T-helper 17 cell (primary cell): ENCODE measurements around the gene MAGEB10. TPM values are rescaled to one million over a fixed set of nuclear protein-coding genes. Genes with fewer than 3 reads are reported as not detected.
"Not testable (repeated sequence)": the region's sequence is repeated elsewhere in the genome, so short reads cannot be mapped to it uniquely, and the experiment has no call there.

Experiments
- ATAC-seq: fragments of 150-1000 bp; cut with Tn5 transposase; 2 replicates; pipeline ENCODE4 v1.10.0; 2021; ENCODE audit warnings: mild to moderate bottlenecking, moderate library complexity
- DNase-seq, 3 donors: peaks; one replicate each; pipeline versions ENCODE4 v3.0.0 to v3.0.0-alpha.2; 2020 to 2021
- H3K9me3 ChIP-seq: one replicate; pipeline ENCODE4 v1.7.0; 2013; ENCODE audit warnings: low read length, mild to moderate bottlenecking; ENCODE audit not compliant: control insufficient read depth, poor library complexity, severe bottlenecking
- H3K27ac Mint-ChIP-seq: one replicate; pipeline ENCODE4 v1.8.0; 2022; ENCODE audit warnings: mild to moderate bottlenecking, moderate library complexity, mixed read lengths
- H3K27me3 Mint-ChIP-seq: one replicate; pipeline ENCODE4 v1.8.0; 2022; ENCODE audit warnings: mixed read lengths
- H3K36me3 Mint-ChIP-seq: one replicate; pipeline ENCODE4 v1.8.0; 2022; ENCODE audit warnings: low read depth, mixed read lengths
- H3K4me1 Mint-ChIP-seq: one replicate; pipeline ENCODE4 v1.8.0; 2022; ENCODE audit warnings: mild to moderate bottlenecking, mixed read lengths
- H3K4me3 Mint-ChIP-seq: one replicate; pipeline ENCODE4 v1.8.0; 2022; ENCODE audit warnings: mild to moderate bottlenecking, moderate library complexity, mixed read lengths
- total RNA-seq, 4 donors: library from RNA in 2 of 4; stranded (reverse) in 2 of 4; gene quantifications; one replicate each; pipeline ENCODE4 v1.2.3 and lab custom pipeline; 2022 to 2026

Gene MAGEB10, protein sequence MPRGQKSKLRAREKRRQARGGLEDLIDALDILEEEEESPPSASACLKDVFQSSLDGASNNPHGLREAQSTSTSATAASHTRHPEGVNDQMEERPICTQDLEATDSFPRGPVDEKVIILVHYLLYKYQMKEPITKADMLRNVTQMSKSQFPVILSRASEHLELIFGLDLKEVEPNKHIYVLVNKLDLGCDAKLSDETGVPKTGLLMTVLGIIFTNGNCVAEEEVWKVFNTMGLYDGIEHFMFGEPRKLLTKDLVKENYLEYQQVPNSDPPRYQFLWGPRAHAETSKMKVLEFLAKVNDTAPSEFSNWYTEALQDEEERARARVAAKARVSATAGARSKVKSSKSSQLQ
- total RNA-seq, result not detected
- 0 reads per million in 2 donors for total RNA-seq (lab: John Stamatoyannopoulos, UW)

DNA sequence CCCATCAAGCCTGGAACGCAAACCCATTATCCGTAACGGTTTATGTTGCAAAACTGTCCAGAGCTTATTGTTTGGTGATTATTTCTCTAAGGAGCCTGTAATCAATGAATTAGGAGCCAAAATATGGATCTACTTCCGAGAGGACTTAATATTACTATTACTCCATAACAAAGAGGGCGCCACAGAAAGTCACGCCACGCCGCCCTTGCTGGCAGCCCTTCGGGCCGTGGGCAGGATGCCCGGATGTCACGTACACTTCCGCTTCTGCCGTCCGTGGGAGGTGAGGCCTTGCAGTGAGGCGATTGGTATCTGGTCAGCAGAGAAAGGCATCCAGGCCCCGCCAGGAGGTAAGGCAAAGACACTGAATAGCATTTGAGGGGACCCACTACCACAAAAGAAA is at the start of gene MAGEB10:
Gene MAGEB10 (plus strand): TSS at position 301 of the 400 bp plus-strand sequence. CDS start 13,317 bp downstream, outside the sequence.
- H3K36me3 Mint-ChIP-seq, result no peaks in the 10 kb centered on the region
- no peaks in the 10 kb centered on the region for H3K9me3 ChIP-seq
- no peaks in the 10 kb centered on the region for H3K27me3 Mint-ChIP-seq
- ATAC-seq (no peak), DNase-seq (no peak)
- H3K27ac Mint-ChIP-seq, result no peak within 1 kb of the TSS
- H3K4me3 Mint-ChIP-seq, result no peak within 1 kb of the TSS
- H3K4me1 Mint-ChIP-seq, result no peaks in the 10 kb centered on the region

DNA sequence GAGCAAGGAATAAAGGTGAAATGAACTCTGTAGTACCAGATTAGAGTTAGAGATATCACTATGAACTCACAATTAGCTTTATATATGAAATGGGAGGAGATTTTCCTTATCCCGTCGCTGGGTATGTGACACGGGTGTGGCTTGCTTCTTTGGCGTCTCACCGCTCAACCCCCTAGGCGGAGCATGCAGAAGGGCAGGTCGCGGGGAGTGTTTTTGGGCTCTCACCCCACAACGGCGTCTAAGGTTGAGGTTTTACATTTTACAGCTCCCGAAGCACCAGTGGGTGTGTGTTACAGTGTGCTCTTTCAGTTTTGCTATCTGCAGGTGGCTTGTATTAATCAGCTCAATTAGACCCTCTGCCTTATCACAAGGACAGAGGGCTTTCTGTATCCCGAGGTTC is 42.1 kb upstream of the MAGEB10 start:
- no peaks in the 10 kb centered on the region for H3K9me3 ChIP-seq
- ATAC-seq (no peak), DNase-seq (no peak)
- Mint-ChIP-seq H3K4me3 (no peak overlapping the region), H3K36me3 (no peaks in the 10 kb centered on the region), H3K4me1 (no peaks in the 10 kb centered on the region), H3K27me3 (no peaks in the 10 kb centered on the region), H3K27ac (no peak overlapping the region)

DNA sequence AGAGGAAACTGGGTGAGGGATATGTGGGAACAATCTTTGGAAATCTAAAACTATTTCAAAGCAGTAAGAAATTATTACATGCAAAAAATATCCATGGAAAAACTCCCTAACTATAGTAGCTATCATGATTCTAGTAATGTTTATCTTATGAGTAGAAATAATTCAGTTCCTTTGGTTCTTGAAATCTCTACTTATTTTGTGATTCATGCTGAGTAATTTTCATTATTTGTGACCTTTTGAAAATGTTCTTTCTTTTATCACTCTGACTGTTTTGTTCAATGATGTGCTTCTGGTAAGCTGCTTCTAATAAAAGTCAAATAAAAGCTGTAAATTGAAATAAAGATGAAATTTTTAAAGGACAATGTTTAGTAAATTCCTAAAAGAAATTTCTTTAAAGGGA is 40.4 kb upstream of the MAGEB10 start:
- Mint-ChIP-seq H3K4me3 (no peak overlapping the region), H3K36me3 (no peaks in the 10 kb centered on the region), H3K27ac (no peak overlapping the region), H3K4me1 (no peaks in the 10 kb centered on the region), H3K27me3 (no peaks in the 10 kb centered on the region)
- H3K9me3 ChIP-seq, result no peaks in the 10 kb centered on the region
- no peak for ATAC-seq
- DNase-seq, result no peak

DNA sequence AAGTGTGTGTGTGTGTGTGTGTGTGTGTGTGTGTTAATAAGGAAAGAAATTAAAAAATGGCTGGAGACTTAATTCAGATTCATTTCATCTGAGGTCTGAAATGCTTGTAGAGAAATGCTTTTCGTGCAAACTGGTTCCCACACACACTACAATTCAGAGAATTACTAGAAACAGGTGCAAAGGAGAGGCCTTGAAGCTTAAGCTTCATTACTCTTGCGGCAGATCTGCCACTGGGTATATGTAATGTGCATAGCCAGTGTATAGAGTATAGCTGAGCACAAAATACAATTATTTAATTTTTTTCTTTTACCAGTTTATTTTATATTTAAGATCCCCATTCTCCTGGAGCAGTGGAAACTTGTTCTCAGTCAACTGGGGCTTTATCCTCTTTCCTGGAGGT is 31.8 kb upstream of the MAGEB10 start:
- no peaks in the 10 kb centered on the region for H3K27me3 Mint-ChIP-seq
- ATAC-seq (no peak), DNase-seq (no peak)
- no peak overlapping the region for H3K4me3 Mint-ChIP-seq
- H3K9me3 ChIP-seq, result no peaks in the 10 kb centered on the region
- H3K36me3 Mint-ChIP-seq, result no peaks in the 10 kb centered on the region
- H3K27ac Mint-ChIP-seq, result no peak overlapping the region
- no peaks in the 10 kb centered on the region for H3K4me1 Mint-ChIP-seq

DNA sequence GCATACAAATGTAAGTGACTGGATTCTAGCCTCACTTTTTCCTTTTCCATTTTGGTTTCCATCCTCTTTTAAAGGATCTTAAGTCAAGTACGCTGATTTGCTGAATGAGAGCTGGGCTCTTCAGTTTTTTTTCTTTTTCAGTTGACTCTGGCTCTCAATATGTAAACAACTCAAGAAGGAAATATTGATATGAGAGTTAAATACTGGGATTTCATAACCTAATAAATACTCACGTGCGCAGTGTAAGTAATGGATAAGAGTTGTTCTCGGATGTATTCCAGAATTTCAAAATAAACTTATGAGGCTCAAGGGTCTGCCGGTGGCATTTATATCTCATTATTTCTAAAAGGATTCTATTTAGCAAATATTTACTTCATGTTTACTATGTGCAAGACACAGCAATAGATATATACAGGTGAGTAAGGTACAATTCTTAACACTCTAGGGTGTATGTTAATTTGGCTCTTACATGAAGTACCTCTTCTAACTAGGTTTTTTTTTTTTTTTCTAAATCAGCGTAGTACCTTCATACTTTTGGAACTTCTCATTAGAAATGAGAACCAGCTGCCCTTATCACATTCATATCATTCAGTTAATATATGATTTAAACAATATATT is 11.0 kb upstream of the MAGEB10 start:
- no peak for DNase-seq
- no peak overlapping the region for H3K4me3 Mint-ChIP-seq
- ATAC-seq, result no peak

DNA sequence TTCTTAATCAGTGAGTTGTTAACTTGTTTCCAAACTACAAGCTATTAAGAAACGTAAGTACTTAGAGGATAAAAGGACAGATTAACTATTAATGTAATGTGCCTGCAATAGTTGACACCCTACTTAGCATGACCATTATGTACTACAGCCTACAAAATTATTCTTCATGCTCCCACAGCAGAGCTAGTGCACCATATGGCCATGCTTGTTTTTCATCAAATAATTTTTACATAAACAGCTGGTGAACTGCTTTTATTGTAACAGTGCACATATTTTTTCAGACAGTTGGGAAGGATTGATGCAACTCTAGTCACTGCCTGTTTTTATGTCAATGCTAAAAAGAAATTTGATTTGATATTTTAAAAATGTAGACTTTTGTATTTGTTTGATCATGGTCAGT is 10.2 kb upstream of the MAGEB10 start:
- H3K27ac Mint-ChIP-seq, result no peak overlapping the region
- no peak for ATAC-seq

More for the DNA sequence above, 11.0 kb upstream of the MAGEB10 start:
- Mint-ChIP-seq H3K36me3 (no peaks in the 10 kb centered on the region), H3K27ac (no peak overlapping the region), H3K4me1 (no peaks in the 10 kb centered on the region), H3K27me3 (no peaks in the 10 kb centered on the region)
- H3K9me3 ChIP-seq, result no peaks in the 10 kb centered on the region

DNA sequence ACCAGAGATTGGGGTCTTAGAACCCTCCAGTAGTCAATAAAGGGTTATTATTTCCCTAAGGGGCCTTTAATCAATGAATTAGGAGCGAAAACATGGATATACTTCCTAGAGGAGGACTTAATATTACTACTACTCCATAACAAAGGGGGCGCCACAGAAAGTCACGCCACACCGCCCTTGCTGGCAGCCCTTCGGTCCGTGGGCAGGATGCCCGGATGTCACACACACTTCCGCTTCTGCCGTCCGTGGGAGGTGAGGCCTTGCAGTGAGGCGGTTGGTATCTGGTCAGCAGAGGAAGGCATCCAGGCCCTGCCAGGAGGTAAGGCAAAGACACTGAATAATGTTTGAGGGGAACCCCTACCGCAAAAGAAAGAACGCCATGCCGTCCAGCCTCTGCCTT is 436 bp downstream of the MAGEB10 start:
- H3K4me3 Mint-ChIP-seq, result no peak overlapping the region
- no peak for DNase-seq

More for the DNA sequence above, 10.2 kb upstream of the MAGEB10 start:
- no peak for DNase-seq
- Mint-ChIP-seq H3K36me3 (no peaks in the 10 kb centered on the region), H3K4me3 (no peak overlapping the region), H3K4me1 (no peaks in the 10 kb centered on the region), H3K27me3 (no peaks in the 10 kb centered on the region)
- H3K9me3 ChIP-seq, result no peaks in the 10 kb centered on the region

DNA sequence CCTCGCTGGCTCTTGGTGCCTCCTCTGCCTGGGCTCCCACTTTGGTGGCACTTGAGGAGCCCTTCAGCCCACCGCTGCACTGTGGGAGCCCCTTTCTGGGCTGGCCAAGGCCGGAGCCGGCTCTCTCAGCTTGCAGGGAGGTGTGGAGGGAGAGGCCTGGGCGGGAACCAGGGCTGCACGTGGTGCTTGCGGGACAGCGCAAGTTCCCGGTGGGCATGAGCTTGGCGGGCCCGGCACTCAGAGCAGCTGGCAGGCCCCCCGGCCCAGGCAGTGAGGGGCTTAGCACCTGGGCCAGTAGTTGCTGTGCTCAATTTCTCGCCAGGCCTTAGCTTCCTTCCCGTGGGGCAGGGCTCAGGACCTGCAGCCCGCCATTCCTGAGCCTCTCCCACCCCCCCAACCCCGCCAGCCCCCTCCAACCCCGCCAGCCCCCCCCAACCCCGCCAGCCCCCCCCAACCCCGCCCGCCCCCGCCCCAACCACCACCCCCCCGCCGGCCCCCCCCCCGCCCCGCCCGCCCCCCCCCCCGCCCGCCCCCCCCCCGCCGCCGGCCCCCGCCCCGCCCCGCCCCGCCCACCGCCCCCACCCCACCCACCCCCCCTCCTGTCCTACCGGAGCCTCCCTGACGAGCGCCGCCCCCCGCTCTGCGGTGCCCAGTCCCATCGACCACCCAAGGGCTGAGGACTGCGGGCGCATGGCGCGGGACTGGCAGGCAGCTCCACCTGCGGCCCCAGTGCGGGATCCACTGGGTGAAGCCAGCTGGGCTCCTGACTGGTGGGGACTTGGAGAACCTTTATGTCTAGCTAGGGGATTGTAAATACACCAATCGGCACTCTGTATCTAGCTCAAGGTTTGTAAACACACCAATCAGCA is 1.4 kb downstream of the MAGEB10 start:
- not testable (repeated sequence) for H3K27ac Mint-ChIP-seq, H3K9me3 ChIP-seq, DNase-seq, H3K36me3 Mint-ChIP-seq, ATAC-seq, H3K4me3 Mint-ChIP-seq, H3K27me3 Mint-ChIP-seq, H3K4me1 Mint-ChIP-seq

More for the DNA sequence above, 436 bp downstream of the MAGEB10 start:
- ATAC-seq, result no peak
- Mint-ChIP-seq H3K4me1 (no peaks in the 10 kb centered on the region), H3K27me3 (no peaks in the 10 kb centered on the region), H3K36me3 (no peaks in the 10 kb centered on the region), H3K27ac (no peak overlapping the region)
- H3K9me3 ChIP-seq, result no peaks in the 10 kb centered on the region

DNA sequence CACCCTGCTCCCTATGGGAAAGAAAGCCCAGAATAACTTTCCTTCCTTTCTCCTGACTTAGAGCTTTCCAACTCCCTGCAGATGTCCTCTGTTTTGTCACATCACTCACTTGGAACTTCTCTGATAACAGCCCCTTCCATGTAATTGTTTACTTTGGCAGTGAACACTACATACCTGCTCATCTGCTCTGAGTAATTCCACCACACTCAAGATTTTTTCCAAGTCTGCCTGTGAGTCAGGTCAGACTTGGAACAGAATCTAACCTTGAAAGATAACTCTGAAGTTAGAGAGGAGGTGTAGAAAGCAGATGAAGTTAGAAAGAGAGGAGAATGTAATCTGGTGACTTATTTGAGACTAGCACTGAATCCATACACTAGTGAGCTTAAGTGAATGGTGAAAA is 7.4 kb downstream of the MAGEB10 start:
- no peak overlapping the region for H3K27ac Mint-ChIP-seq
- H3K9me3 ChIP-seq, result peaks cover 2% of the 10 kb centered on the region
- DNase-seq (no peak), ATAC-seq (no peak)
- no peak overlapping the region for H3K4me3 Mint-ChIP-seq
- H3K27me3 Mint-ChIP-seq, result no peaks in the 10 kb centered on the region
- H3K4me1 Mint-ChIP-seq, result no peaks in the 10 kb centered on the region
- no peaks in the 10 kb centered on the region for H3K36me3 Mint-ChIP-seq

DNA sequence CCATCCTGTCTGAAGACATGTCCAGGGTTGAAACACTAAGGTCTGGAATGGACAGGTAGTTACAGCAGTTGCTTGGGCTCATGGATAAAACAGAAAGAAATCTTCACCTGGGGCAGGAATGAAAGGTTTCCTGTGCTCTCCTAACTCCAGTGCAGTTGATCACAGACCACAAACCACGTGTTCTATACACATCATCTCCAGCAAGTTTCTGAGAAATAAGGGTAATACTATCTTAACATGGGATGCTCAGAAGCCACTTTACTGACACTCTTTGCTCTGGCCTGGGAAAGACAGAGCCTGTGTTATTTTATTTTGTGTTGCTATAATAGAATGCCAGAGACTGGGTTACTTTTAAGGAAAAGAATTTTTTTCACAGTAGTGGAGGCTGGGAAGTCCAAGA is 16.0 kb downstream of the MAGEB10 start:
- ATAC-seq, result no peak
- DNase-seq, result no peak
- no peak overlapping the region for H3K4me3 Mint-ChIP-seq
- no peaks in the 10 kb centered on the region for H3K27me3 Mint-ChIP-seq
- peaks cover 2% of the 10 kb centered on the region for H3K9me3 ChIP-seq
- H3K36me3 Mint-ChIP-seq, result no peaks in the 10 kb centered on the region
- no peaks in the 10 kb centered on the region for H3K4me1 Mint-ChIP-seq
- no peak overlapping the region for H3K27ac Mint-ChIP-seq

DNA sequence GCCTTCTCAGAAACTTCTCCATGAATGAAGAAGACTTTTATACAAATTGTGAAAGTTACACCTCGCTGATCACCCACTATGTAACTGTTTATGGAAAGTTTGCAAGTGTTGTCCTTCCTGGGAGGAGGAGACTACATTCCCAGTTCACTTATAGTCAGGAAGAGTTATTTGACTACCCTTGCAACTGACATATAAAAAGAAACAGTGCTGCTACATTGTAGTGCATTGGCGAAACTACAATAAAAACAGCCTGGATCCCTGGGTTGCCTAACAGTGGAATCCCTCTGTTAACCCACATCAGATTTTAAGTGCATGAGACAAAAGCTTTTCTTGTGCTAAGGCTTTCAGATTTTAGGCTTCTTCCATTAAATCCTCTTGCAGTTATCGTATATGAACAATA is 30.4 kb downstream of the MAGEB10 start:
- DNase-seq (no peak), ATAC-seq (no peak)
- Mint-ChIP-seq H3K27ac (no peak overlapping the region), H3K36me3 (no peaks in the 10 kb centered on the region), H3K4me1 (no peaks in the 10 kb centered on the region), H3K4me3 (no peak overlapping the region), H3K27me3 (no peaks in the 10 kb centered on the region)
- H3K9me3 ChIP-seq, result no peaks in the 10 kb centered on the region

DNA sequence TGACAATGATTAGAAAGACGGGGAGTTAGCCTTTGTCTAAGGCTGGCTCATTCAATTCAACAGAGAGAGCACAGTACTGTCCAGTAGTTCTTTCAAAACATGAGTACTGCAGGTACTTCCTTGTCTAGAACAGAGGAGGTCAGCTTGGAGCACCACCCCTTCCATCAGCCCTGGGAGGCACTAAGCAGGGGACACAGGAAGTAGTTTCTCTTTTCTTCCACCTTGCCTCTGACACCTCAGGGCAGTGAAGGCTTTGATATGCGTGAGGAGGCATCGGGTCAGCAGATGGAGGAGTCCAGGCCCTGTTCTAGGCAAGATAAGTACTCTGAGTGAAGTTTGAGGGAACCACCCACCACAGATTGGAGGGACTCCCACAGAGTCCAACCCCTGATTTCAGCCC is 33.1 kb downstream of the MAGEB10 start:
- DNase-seq, result no peak
- Mint-ChIP-seq H3K4me3 (no peak overlapping the region), H3K27ac (no peak overlapping the region), H3K36me3 (no peaks in the 10 kb centered on the region), H3K4me1 (no peaks in the 10 kb centered on the region), H3K27me3 (no peaks in the 10 kb centered on the region)
- H3K9me3 ChIP-seq, result no peaks in the 10 kb centered on the region
- no peak for ATAC-seq

DNA sequence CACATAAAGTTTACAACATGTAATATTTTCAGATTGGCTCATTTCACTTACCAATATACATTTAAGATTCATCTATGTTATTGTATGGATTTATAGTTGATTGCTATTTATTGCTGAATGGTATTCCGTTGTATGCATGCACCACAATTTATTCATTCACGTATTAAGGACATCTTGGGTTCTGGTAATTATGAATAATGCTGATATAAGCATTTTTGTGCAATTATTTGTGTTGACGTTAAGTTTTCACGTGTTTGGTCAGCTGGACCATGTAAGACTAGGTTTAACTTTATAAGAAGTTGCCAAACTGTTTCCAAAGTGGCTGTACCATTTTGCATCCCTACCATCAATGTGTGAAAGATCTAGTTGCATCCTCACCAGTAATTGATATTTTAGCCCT is 35.1 kb downstream of the MAGEB10 start:
- no peak for DNase-seq
- Mint-ChIP-seq H3K4me1 (no peaks in the 10 kb centered on the region), H3K4me3 (no peak overlapping the region), H3K27me3 (no peaks in the 10 kb centered on the region), H3K36me3 (no peaks in the 10 kb centered on the region), H3K27ac (no peak overlapping the region)
- H3K9me3 ChIP-seq, result no peaks in the 10 kb centered on the region
- ATAC-seq, result no peak
